ENCODE results near the gene CFHR1.
"Not testable (repeated sequence)": the region's sequence is repeated elsewhere in the genome, so short reads cannot be mapped to it uniquely, and the experiment has no call there.

CFHR1 gene

DNA sequence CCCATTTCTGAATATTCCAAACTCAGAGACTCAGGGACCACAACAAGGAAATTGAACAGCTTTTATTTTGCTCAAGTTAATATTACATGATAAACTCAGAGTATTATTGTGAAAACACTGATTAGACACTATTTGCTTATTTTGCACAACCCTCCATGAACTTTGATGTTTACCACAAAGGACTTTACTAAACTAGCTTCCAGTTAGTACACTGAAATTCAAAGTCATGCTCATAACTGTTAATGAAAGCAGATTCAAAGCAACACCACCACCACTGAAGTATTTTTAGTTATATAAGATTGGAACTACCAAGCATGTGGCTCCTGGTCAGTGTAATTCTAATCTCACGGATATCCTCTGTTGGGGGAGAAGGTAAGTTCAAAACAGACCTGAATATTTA, at the start of gene CFHR1:
CFHR1 (plus strand) TSS at position 201 of the 400 bp plus-strand sequence; CDS start at position 315, 114 bp downstream.
- DNase-seq (ENCODE audit: low spot score), result not testable (repeated sequence)

GRCh38 chr1:196769823-196770222, 49.7 kb upstream of the CFHR1 start:
- DNase-seq (ENCODE audit: low spot score), result not testable (repeated sequence)

DNA sequence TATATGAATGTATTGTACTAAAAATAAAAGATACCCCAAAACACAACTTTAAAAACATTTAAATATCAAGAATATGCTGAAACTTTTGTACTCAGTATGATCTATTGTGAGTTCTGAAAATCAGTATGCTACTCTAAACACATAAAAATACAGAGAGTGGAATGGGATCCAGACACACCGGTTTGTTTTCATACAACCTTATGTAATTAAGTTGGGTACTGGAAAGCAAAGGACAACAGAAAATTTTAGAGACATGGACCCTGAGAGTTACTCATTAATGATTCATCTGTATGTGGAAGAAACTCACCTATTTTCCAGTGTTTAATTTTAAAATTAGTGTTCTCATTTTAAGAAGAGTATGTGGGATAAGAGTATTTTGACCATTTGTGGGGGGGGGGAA, 45.8 kb upstream of the CFHR1 start:
- no peak for DNase-seq (ENCODE audit: low spot score)

- no peak for DNase-seq (ENCODE audit: low spot score)
Observed at GRCh38 chr1:196774175-196774574, 45.4 kb upstream of the CFHR1 start.

GRCh38 chr1:196774603-196775002, 44.9 kb upstream of the CFHR1 start, which contains the start of gene CFHR3:
Gene CFHR3, plus strand, starts transcription at chr1:196774840. Its CDS starts 47 bp downstream, at chr1:196774887.
- DNase-seq (ENCODE audit: low spot score), result no peak

GRCh38 chr1:196777603-196778002, 41.9 kb upstream of the CFHR1 start:
- DNase-seq (ENCODE audit: low spot score), result no peak

DNA sequence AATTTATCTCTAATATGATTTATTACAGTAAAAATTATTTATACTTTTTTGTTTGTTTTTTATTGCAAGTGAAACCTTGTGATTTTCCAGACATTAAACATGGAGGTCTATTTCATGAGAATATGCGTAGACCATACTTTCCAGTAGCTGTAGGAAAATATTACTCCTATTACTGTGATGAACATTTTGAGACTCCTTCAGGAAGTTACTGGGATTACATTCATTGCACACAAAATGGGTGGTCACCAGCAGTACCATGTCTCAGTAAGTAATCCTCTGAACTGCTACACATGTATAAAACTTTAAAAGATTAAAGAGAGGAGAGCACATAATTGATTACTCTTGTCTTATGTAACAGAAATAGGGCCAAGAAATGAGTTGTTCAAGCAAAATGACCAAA, 40.4 kb upstream of the CFHR1 start:
- DNase-seq (ENCODE audit: low spot score), result no peak

- not testable (repeated sequence) for DNase-seq (ENCODE audit: low spot score)
Observed at GRCh38 chr1:196791252-196791651, 28.3 kb upstream of the CFHR1 start.

DNA sequence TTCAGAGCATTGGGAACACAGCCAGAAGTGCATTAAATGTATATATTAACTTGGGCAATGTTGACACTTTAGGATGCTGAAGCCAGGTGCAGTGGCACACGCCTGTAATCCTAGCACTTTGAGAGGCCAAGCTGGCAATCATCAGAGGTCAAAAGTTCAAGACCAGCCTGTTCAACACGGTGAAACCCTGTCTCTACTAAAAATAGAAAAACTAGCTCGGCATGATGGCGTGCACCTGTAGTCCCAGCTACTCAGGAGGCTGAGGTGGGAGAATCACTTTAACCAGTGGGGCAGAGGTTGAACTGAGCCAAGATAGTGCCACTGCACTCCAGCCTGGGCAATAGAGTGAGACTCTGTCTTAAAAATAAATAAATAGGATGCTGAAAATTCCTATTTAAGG, 25.4 kb upstream of the CFHR1 start:
- DNase-seq (ENCODE audit: low spot score), result not testable (repeated sequence)

GRCh38 chr1:196797891-196798290, 21.6 kb upstream of the CFHR1 start:
- no peak for DNase-seq (ENCODE audit: low spot score)

DNA sequence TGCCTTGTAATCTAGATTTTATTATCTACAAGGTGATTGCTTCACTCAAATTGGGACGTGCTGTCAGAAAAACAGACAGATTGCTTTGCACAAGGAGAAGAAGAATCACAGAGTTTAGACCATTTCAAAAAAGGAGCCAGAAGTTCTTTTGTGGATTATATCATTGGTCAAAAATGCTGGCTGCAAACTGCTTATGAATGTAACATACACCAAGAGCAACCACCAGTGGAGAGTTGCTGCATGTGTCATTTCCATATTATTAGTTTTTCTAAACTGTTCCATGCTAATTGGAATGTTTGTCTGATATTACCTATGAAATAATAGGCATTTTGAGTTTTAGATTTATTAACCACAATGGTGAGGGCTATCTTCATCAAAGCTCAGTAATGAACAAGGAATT, 17.6 kb upstream of the CFHR1 start:
- not testable (repeated sequence) for DNase-seq (ENCODE audit: low spot score)

- DNase-seq (ENCODE audit: low spot score), result no peak
Observed at GRCh38 chr1:196808529-196809235, 10.8 kb upstream of the CFHR1 start.

DNA sequence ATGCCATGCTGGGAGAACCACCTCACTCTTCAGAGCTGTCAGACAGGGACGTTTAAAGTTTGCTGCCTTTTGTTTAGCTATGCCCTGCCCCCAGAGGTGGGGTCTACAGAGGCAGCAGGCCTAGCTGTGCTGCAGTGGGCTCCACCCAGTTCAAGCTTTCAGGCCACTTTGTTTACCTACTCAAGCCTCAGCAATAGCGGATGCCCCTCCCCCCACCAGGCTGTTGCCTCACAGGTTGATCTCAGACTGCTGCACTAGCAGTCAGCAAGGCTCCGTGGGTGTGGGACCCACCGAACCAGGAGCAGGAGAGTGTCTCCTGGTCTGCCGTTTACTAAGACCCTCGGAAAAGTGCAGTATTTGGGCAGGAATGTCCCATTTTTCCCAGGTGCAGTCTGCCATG, 2.1 kb upstream of the CFHR1 start:
- DNase-seq (ENCODE audit: low spot score), result not testable (repeated sequence)

- DNase-seq (ENCODE audit: low spot score), result peak; percentile 8
Observed at GRCh38 chr1:196827860-196828259, 8.3 kb downstream of the CFHR1 start.

GRCh38 chr1:196849613-196850492, 30.3 kb downstream of the CFHR1 start:
- not testable (repeated sequence) for DNase-seq (ENCODE audit: low spot score)

GRCh38 chr1:196856053-196856452, 36.5 kb downstream of the CFHR1 start:
- no peak for DNase-seq (ENCODE audit: low spot score)

- DNase-seq (ENCODE audit: low spot score), result no peak
Observed at GRCh38 chr1:196857188-196857587, 37.7 kb downstream of the CFHR1 start.

DNA sequence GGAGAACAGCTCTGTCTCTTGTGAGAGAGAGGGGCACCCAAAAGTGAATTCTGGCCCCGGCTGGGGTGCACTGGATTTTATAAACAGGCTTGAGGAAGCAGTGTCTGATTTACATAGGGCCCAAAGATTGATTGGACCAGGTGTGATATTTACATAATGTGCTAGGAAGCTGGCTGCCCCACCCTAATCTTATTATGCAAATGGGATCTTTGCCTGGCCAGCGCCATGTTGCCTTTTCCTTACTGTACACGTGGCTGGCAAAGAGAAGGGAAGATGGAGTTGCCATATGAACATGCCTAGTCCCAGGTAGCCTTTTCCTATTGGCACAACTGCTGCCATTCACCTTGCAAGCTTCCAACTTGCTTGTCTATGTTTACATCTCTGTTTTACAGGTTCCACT, 39.3 kb downstream of the CFHR1 start:
- DNase-seq (ENCODE audit: low spot score), result no peak

DNA sequence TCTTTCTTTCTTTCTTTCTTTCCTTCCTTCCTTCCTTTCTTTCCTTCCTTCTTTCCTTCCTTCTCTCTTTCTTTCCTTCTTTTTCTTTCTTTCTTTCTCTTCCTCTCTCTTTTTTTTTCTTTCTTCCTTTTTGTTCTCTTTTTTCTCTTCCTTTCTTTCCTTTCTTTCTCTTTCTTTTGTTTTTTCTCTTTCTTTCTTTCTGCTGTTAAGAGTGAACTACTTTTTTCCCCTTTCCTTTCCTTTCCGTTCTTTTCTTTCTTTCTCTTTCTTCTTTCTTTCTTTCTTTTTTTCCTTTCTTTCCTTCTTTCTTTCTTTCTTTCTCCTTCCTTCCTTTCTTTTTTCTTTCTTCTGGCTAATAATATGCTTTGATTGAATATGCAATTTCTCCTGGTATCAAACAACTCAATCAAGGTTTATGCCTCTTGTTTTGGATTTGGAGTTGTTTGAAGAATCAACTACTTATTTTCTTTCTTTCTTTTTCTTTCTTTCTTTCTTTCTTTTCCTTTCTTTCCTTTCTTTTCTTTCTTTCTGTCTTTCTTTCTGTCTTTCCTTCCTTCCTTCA, 40.9 kb downstream of the CFHR1 start:
- no peak for DNase-seq (ENCODE audit: low spot score)

DNA sequence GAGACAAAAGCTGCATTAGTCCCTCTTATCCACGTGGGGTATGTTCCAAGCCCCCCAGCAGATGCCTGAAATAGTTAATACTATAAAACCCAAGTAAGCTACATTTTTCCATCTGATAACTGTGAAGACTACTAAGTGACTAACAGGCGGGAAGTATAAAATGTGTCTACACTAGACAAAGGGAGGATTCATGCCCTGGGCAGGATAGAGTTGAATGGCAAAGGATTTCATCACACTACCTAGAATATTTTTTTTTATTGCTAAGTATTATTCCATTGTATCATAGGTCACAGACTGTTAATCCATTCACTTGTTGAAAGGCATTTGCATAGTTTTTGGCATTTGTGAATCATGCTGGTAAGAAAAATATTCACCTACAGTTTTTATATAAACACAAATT, 41.9 kb downstream of the CFHR1 start:
- DNase-seq (ENCODE audit: low spot score), result no peak

DNA sequence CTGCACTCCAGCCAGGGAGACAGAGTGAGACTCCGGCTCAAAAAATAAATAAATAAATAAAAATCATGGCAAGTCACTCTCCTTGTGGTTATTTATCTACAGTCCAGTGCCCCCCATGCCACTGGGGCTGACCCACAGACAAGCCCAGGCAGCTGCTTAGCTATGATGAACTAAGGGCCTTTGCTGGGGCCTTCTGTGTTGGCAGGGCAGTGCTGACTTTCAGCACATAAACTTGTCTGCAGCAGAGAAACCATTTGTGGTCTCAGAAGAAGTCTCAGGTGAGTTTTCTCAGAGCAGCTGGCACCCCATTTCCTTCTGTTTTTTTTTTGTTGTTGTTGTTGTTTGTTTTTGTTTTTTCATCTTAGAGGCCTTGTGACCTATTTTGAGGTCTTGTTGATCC, 47.4 kb downstream of the CFHR1 start:
- no peak for DNase-seq (ENCODE audit: low spot score)

DNA sequence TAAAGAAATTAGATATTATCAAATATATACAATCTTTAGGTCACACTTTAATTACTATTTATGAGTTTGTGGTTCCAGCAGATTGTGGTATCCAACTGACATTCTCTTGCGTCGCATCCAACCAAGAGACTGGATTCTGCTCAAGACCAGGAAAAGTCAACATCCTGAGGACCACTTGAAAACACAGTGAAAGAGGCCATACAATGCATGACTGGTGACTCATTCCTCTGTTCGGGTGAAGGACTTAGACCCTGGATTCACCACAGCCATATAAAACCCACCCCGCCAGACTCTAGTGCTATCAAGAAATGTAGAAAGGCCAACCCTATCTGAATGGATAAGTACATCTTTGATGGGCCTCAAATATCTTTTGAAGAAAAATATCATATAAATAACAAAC, 53.9 kb downstream of the CFHR1 start:
- DNase-seq (ENCODE audit: low spot score), result no peak

- no peak for DNase-seq (ENCODE audit: low spot score)
Observed at GRCh38 chr1:196875935-196876334, 56.4 kb downstream of the CFHR1 start.
